HG02642 (cell line): ENCODE measurements around the gene CD46.

ENCODE experiments used
- ATAC-seq: cut with Tn5 transposase; IDR thresholded peaks from one replicate; pipeline ENCODE4 v1.9.1; 2021; ENCODE audit warnings: mild to moderate bottlenecking; ENCODE audit not compliant: unreplicated experiment, poor library complexity

Gene CD46

GRCh38 chr1:207812778-207813511 lies 61.1 kb downstream of the CD46 start:
- ATAC-seq: no peak

GRCh38 chr1:207813512-207813881 lies 61.6 kb downstream of the CD46 start:
- ATAC-seq: no peak

- ATAC-seq: no peak
These were observed 62.1 kb downstream of the CD46 start for GRCh38 chr1:207813946-207814345.

- ATAC-seq: no peak
These were observed 62.6 kb downstream of the CD46 start for GRCh38 chr1:207814469-207814868.

GRCh38 chr1:207815466-207815865 lies 63.6 kb downstream of the CD46 start:
- ATAC-seq: no peak

GRCh38 chr1:207815913-207816291 lies 64.0 kb downstream of the CD46 start:
- no peak for ATAC-seq

GRCh38 chr1:207817166-207817565 lies 65.3 kb downstream of the CD46 start:
- ATAC-seq: no peak

GRCh38 chr1:207817778-207818751 lies 66.2 kb downstream of the CD46 start:
- no peak for ATAC-seq

- ATAC-seq: no peak
These were observed 67.2 kb downstream of the CD46 start for GRCh38 chr1:207818971-207819451.

GRCh38 chr1:207820568-207821463 lies 69.0 kb downstream of the CD46 start:
- ATAC-seq: no peak

- ATAC-seq: no peak
These were observed 69.7 kb downstream of the CD46 start for GRCh38 chr1:207821464-207822045.

- peak; percentile 36 for ATAC-seq
These were observed 70.3 kb downstream of the CD46 start for GRCh38 chr1:207822124-207822601.

- peak; percentile 72 for ATAC-seq
These were observed 71.0 kb downstream of the CD46 start for GRCh38 chr1:207822602-207823451.

GRCh38 chr1:207823531-207823879 lies 71.7 kb downstream of the CD46 start:
- no peak for ATAC-seq

- peak; percentile 31 for ATAC-seq
These were observed 72.2 kb downstream of the CD46 start for GRCh38 chr1:207823880-207824566.

GRCh38 chr1:207824691-207825408 lies 73.0 kb downstream of the CD46 start:
- ATAC-seq: no peak

- ATAC-seq: no peak
These were observed 73.5 kb downstream of the CD46 start for GRCh38 chr1:207825409-207825695.
